ENCODE results near the gene ZKSCAN2. TPM values are rescaled to one million over a fixed set of nuclear protein-coding genes. Genes with fewer than 3 reads are reported as not detected.
A peak's percentile ranks its signal among the peaks of the same experiment; 100 is the strongest.

Gene ZKSCAN2
- total and polyA plus RNA-seq, 9 of the 15 experiments (the other 6 are each of a cell fraction or from before 2014, with no cell fraction given): 1.3 to 9.5 (median 4.2) TPM

DNA sequence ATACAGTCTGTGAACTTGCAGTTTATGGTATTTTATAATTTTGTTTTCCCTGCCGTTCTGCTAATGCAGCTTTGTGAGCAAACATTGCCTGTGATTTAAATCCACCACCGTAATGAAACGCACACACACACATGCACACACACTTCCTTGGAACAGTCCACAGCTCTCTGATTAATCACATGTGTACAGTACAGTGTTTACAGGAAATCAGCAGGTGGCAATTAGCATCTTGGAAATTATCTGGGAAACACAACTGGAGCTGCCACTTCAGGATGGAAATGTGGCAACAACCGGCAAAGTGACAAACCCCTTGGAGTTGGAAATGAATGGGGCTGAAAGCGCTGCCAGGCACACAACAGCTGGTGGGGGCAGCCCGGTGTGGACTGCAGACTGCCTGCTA is 12.9 kb upstream of the ZKSCAN2 start:
- Histone ChIP-seq H2AFZ (ENCODE audit: low read depth, low read length) (no peak overlapping the region), H3K27ac (ENCODE audit: extremely low read depth, low read depth, low read length) (no peak overlapping the region), H3K79me2 (ENCODE audit: control insufficient read depth, insufficient read depth, low read length) (no peaks in the 10 kb centered on the region), H3K36me3 (ENCODE audit: control insufficient read depth, insufficient read depth, low read length) (peaks cover 4% of the 10 kb centered on the region; the same call in 1 of the 3 replicates), H3K4me1 (replicated peaks in 1 of 2; ENCODE audit: control insufficient read depth in 2 of 2, insufficient read depth in 2 of 2, low read length in 2 of 2) (peaks cover 13 to 17% of the 10 kb centered on the region in 2 experiments; a peak in 4 of 5 replicates), H3K27me3 (ENCODE audit: control insufficient read depth in 2 of 2, insufficient read depth in 2 of 2, low read length in 2 of 2) (no peaks in the 10 kb centered on the region), H4K20me1 (replicated peaks; ENCODE audit: control insufficient read depth, insufficient read depth, low read length) (peaks cover 4% of the 10 kb centered on the region; the same call in 1 of the 2 replicates), H3K9me1 (ENCODE audit: control insufficient read depth, insufficient read depth, low read length) (peaks cover 5% of the 10 kb centered on the region), H3K4me3 (no peak overlapping the region), H3K9me3 (replicated peaks; ENCODE audit: control insufficient read depth, insufficient read depth, low read depth, low read length) (no peaks in the 10 kb centered on the region), H3K9ac (ENCODE audit: insufficient read depth in 1 of 2, low read depth in 2 of 2, low read length in 2 of 2) (no peak overlapping the region), H3K4me2 (ENCODE audit: insufficient read depth, low read length) (no peak overlapping the region)
- DNase-seq (ENCODE audit: extremely low read depth in 1 of 4, low spot score in 3 of 4) (no peak), ATAC-seq (no peak), FAIRE-seq (peak; percentile 42)
- ChIA-PET CTCF (ENCODE audit: low intra/inter-chr PET ratio) (no interaction called here), POLR2A (interaction anchor here (0.6 to 3.1 kb wide), 2 partner anchors 10 to 1200 kb away, joined by 3 to 40 read pairs; partner anchors contain the start of gene ZKSCAN2)
- in situ Hi-C loops (cut with MboI): no loop called here
- TF ChIP-seq KAT7 (CRISPR knock-in tag; IDR thresholded peaks at IDR 0.05; ENCODE audit: borderline replicate concordance): no peak
- TF ChIP-seq ZKSCAN8 (CRISPR knock-in tag; IDR thresholded peaks at IDR 0.05): no peak
- no peak for TF ChIP-seq SRSF7 (optimal IDR thresholded peaks at IDR 0.05; ENCODE audit: low read depth, low read length)
- TF ChIP-seq RAD51 (IDR thresholded peaks at IDR 0.05; ENCODE audit: borderline replicate concordance, low read depth): no peak
- no peak for TF ChIP-seq RFX7 (CRISPR knock-in tag; IDR thresholded peaks at IDR 0.05)
- TF ChIP-seq HLTF (IDR thresholded peaks at IDR 0.05): no peak
- no peak for TF ChIP-seq E2F8 (IDR thresholded peaks at IDR 0.05; ENCODE audit: low read depth, partially characterized antibody)
- TF ChIP-seq, protein P1, sequence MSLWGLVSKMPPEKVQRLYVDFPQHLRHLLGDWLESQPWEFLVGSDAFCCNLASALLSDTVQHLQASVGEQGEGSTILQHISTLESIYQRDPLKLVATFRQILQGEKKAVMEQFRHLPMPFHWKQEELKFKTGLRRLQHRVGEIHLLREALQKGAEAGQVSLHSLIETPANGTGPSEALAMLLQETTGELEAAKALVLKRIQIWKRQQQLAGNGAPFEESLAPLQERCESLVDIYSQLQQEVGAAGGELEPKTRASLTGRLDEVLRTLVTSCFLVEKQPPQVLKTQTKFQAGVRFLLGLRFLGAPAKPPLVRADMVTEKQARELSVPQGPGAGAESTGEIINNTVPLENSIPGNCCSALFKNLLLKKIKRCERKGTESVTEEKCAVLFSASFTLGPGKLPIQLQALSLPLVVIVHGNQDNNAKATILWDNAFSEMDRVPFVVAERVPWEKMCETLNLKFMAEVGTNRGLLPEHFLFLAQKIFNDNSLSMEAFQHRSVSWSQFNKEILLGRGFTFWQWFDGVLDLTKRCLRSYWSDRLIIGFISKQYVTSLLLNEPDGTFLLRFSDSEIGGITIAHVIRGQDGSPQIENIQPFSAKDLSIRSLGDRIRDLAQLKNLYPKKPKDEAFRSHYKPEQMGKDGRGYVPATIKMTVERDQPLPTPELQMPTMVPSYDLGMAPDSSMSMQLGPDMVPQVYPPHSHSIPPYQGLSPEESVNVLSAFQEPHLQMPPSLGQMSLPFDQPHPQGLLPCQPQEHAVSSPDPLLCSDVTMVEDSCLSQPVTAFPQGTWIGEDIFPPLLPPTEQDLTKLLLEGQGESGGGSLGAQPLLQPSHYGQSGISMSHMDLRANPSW (CRISPR knock-in tag; IDR thresholded peaks at IDR 0.05): no peak
- TF ChIP-seq POLR2G (IDR thresholded peaks at IDR 0.05; ENCODE audit: low read depth, low read length): no peak
- intact Hi-C loops (cut with micrococcal nuclease): loop anchor here (5.0 kb wide), 1 partner anchor 38 kb away; no protein-coding TSS in a partner anchor
- WGBS (ENCODE audit: insufficient coverage, low coverage, missing lambda C conversion rate): 51% methylated on average over 6 of the region's 6 CpGs
- no TSS peak for BruUV-seq (replicated peaks)
